ENCODE data around the gene TVP23C. TPM values are rescaled to one million over a fixed set of nuclear protein-coding genes. Genes with fewer than 3 reads are reported as not detected.
"Not testable (repeated sequence)": the region's sequence is repeated elsewhere in the genome, so short reads cannot be mapped to it uniquely, and the experiment has no call there.

TVP23C gene
- total and polyA plus RNA-seq, 3 experiments from 2014 or later, result 6.3 to 7.6 (median 6.9) TPM

- DNase-seq; H3K4me1 ChIP-seq (ENCODE audit: insufficient read depth, low read length); H3K27ac ChIP-seq (ENCODE audit: low read depth, low read length); H3K9me3 Mint-ChIP-seq; H3K36me3 Mint-ChIP-seq; H3K4me3 ChIP-seq (ENCODE audit: low read length); POLR2A ChIA-PET; H3K27me3 ChIP-seq (ENCODE audit: insufficient read depth, low read length, poor library complexity, severe bottlenecking); H3K27ac Mint-ChIP-seq; H3K4me1 Mint-ChIP-seq; H3K9me3 ChIP-seq (ENCODE audit: low read length); H3K27me3 Mint-ChIP-seq; H3K4me3 Mint-ChIP-seq; H3K36me3 ChIP-seq (ENCODE audit: insufficient read depth, low read length); CTCF ChIA-PET: not testable (repeated sequence)
Measured at GRCh38 chr17:15576848-15577247, 13.6 kb upstream of the TVP23C start.

- H3K9me3 Mint-ChIP-seq; H3K27ac Mint-ChIP-seq; DNase-seq; H3K27me3 ChIP-seq (ENCODE audit: insufficient read depth, low read length, poor library complexity, severe bottlenecking); H3K4me1 Mint-ChIP-seq; CTCF ChIA-PET; H3K27ac ChIP-seq (ENCODE audit: low read depth, low read length); H3K36me3 Mint-ChIP-seq; H3K4me3 Mint-ChIP-seq; H3K36me3 ChIP-seq (ENCODE audit: insufficient read depth, low read length); POLR2A ChIA-PET; H3K4me1 ChIP-seq (ENCODE audit: insufficient read depth, low read length); H3K4me3 ChIP-seq (ENCODE audit: low read length); H3K9me3 ChIP-seq (ENCODE audit: low read length): not testable (repeated sequence)
- peaks cover 2 to 10% of the 10 kb centered on the region in 2 donors for H3K27me3 Mint-ChIP-seq
Measured at GRCh38 chr17:15574660-15575059, 11.4 kb upstream of the TVP23C start.

GRCh38 chr17:15573870-15574269, 10.6 kb upstream of the TVP23C start:
- POLR2A ChIA-PET; DNase-seq; H3K4me3 ChIP-seq (ENCODE audit: low read length); H3K27ac Mint-ChIP-seq; CTCF ChIA-PET; H3K4me1 ChIP-seq (ENCODE audit: insufficient read depth, low read length); H3K36me3 Mint-ChIP-seq; H3K4me1 Mint-ChIP-seq; H3K9me3 ChIP-seq (ENCODE audit: low read length); H3K36me3 ChIP-seq (ENCODE audit: insufficient read depth, low read length); H3K27me3 ChIP-seq (ENCODE audit: insufficient read depth, low read length, poor library complexity, severe bottlenecking); H3K9me3 Mint-ChIP-seq; H3K4me3 Mint-ChIP-seq; H3K27ac ChIP-seq (ENCODE audit: low read depth, low read length): not testable (repeated sequence)
- H3K27me3 Mint-ChIP-seq, result peaks cover 2 to 10% of the 10 kb centered on the region in 2 donors

- H3K9me3 ChIP-seq (ENCODE audit: low read length); POLR2A ChIA-PET; H3K4me1 ChIP-seq (ENCODE audit: insufficient read depth, low read length); H3K36me3 Mint-ChIP-seq; H3K36me3 ChIP-seq (ENCODE audit: insufficient read depth, low read length); H3K9me3 Mint-ChIP-seq; H3K27me3 ChIP-seq (ENCODE audit: insufficient read depth, low read length, poor library complexity, severe bottlenecking); H3K27me3 Mint-ChIP-seq; CTCF ChIA-PET; H3K27ac ChIP-seq (ENCODE audit: low read depth, low read length): not testable (repeated sequence)
- Mint-ChIP-seq H3K4me1 (peaks cover 11 to 31% (median 24%) of the 10 kb centered on the region in 3 donors), H3K27ac (peak overlapping the region in 5 of 8 donors; percentile 73 to 98 (median 92)), H3K4me3 (peak overlapping the region; percentile 90 to 98 (median 94))
- peak overlapping the region; percentile 41 for H3K4me3 ChIP-seq (ENCODE audit: low read length)
- DNase-seq, result peak in 1 of 5 donors; percentile 3
Measured at GRCh38 chr17:15562613-15563374, 489 bp downstream of the TVP23C start.

GRCh38 chr17:15561439-15561838, 1.8 kb downstream of the TVP23C start:
- H3K9me3 Mint-ChIP-seq; H3K4me1 ChIP-seq (ENCODE audit: insufficient read depth, low read length); POLR2A ChIA-PET; H3K36me3 ChIP-seq (ENCODE audit: insufficient read depth, low read length); H3K9me3 ChIP-seq (ENCODE audit: low read length); H3K27me3 ChIP-seq (ENCODE audit: insufficient read depth, low read length, poor library complexity, severe bottlenecking); H3K27me3 Mint-ChIP-seq; H3K4me3 ChIP-seq (ENCODE audit: low read length); H3K27ac Mint-ChIP-seq; CTCF ChIA-PET; H3K27ac ChIP-seq (ENCODE audit: low read depth, low read length); DNase-seq; H3K36me3 Mint-ChIP-seq: not testable (repeated sequence)
- H3K4me1 Mint-ChIP-seq, result peaks cover 14 to 37% (median 32%) of the 10 kb centered on the region in 3 donors
- H3K4me3 Mint-ChIP-seq, result peak overlapping the region in 2 of 7 donors; percentile 9 to 77

GRCh38 chr17:15558403-15559105, 4.7 kb downstream of the TVP23C start:
- H3K4me3 ChIP-seq (ENCODE audit: low read length); H3K27ac Mint-ChIP-seq; H3K4me3 Mint-ChIP-seq; H3K27ac ChIP-seq (ENCODE audit: low read depth, low read length); DNase-seq; H3K36me3 Mint-ChIP-seq; H3K9me3 ChIP-seq (ENCODE audit: low read length); H3K9me3 Mint-ChIP-seq; CTCF ChIA-PET; POLR2A ChIA-PET; H3K4me1 ChIP-seq (ENCODE audit: insufficient read depth, low read length); H3K36me3 ChIP-seq (ENCODE audit: insufficient read depth, low read length); H3K27me3 ChIP-seq (ENCODE audit: insufficient read depth, low read length, poor library complexity, severe bottlenecking); H3K27me3 Mint-ChIP-seq: not testable (repeated sequence)
- peaks cover 18 to 45% (median 40%) of the 10 kb centered on the region in 3 donors for H3K4me1 Mint-ChIP-seq

DNA sequence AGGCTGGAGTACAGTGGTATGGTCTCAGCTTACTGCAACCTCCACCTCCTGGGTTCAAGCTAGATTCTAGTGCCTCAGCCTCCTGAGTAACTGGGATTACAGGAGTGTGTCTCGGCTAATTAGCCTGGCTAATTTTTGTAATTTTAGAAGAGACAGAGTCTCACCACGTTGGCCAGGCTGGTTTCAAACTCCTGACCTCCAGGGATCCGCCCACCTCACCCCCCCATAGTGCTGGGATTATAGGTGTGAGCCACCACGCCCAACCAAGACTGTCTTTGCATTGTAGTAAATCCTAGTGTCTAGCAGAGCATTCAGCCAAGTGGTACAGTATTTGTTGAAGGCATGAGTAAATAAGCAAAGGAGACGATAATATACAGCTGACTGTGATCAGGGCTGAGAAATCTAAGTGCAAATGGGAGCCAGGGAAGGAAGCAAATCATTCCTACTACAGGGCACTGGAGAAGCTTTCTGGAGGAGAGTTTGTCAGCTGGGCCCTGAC, 5.9 kb downstream of the TVP23C start:
- DNase-seq; H3K4me1 ChIP-seq (ENCODE audit: insufficient read depth, low read length); H3K27me3 ChIP-seq (ENCODE audit: insufficient read depth, low read length, poor library complexity, severe bottlenecking); H3K27me3 Mint-ChIP-seq; CTCF ChIA-PET; H3K36me3 Mint-ChIP-seq; H3K9me3 Mint-ChIP-seq; H3K4me3 Mint-ChIP-seq; H3K36me3 ChIP-seq (ENCODE audit: insufficient read depth, low read length); H3K27ac ChIP-seq (ENCODE audit: low read depth, low read length); H3K4me3 ChIP-seq (ENCODE audit: low read length); H3K9me3 ChIP-seq (ENCODE audit: low read length); POLR2A ChIA-PET: not testable (repeated sequence)
- Mint-ChIP-seq H3K27ac (peak overlapping the region in 1 of 8 donors; percentile 60), H3K4me1 (peaks cover 18 to 44% (median 43%) of the 10 kb centered on the region in 3 donors)

- DNase-seq; H3K4me3 Mint-ChIP-seq; H3K4me1 ChIP-seq (ENCODE audit: insufficient read depth, low read length); H3K9me3 Mint-ChIP-seq; H3K36me3 ChIP-seq (ENCODE audit: insufficient read depth, low read length); H3K27ac Mint-ChIP-seq; H3K9me3 ChIP-seq (ENCODE audit: low read length); POLR2A ChIA-PET; H3K27me3 Mint-ChIP-seq; H3K4me3 ChIP-seq (ENCODE audit: low read length); CTCF ChIA-PET; H3K27ac ChIP-seq (ENCODE audit: low read depth, low read length); H3K27me3 ChIP-seq (ENCODE audit: insufficient read depth, low read length, poor library complexity, severe bottlenecking): not testable (repeated sequence)
- Mint-ChIP-seq H3K4me1 (peaks cover 14 to 37% (median 20%) of the 10 kb centered on the region in 3 donors), H3K36me3 (peaks cover 0 to 10% (median 0%) of the 10 kb centered on the region in 3 donors)
Measured at GRCh38 chr17:15552932-15553331, 10.4 kb downstream of the TVP23C start.
